Fibroblast of peridontal ligament (primary cell): Measurements from ENCODE around the gene SPRR2B.
"Not testable (repeated sequence)": the region's sequence is repeated elsewhere in the genome, so short reads cannot be mapped to it uniquely, and the experiment has no call there.

Experiments used
- DNase-seq: peaks from one replicate; pipeline ENCODE4 v3.0.0-alpha.2; 2010; ENCODE audit errors: extremely low read depth

Gene SPRR2B

DNA sequence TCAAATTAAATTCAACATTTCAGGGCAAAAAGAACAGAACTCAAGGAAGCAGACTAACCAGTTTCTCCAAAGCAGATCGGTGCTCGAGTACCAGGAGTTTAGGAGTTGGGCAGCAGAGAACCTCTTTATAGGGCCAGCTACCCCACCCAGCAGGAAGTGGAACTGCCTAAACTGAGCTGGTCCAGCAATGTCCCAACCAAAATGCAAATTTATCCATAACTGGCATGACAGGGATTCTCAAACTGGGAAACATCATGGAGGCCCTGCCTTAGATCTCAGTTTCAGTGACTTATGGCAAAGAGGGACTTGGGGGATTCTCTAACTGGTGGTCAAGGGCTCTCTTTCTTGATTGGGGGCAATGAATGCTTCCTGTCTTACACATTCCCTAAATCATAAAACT, at the start of gene SPRR2B:
SPRR2B (minus strand) TSS at position 101 of the 400 bp plus-strand sequence. CDS start 772 bp downstream, outside the sequence.
- no peak for DNase-seq

DNA sequence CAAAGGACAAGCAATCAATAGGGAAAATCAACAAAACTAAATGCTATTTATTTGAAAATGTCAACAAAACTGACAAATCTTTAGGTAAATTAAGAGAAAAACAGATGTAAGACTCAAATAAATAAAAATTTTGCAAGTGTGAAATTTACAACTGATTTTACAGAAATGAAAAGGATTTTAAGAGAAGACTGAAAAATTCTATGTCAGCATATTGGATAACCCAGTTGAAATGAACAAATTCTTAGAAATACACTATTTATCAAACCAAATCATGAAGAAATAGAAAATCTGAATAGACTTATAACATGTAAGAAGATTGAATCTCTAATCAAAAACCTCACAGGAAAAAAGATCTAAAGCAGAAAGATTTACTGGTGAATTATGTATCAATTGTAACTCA, 49.5 kb upstream of the SPRR2B start:
- no peak for DNase-seq

DNA sequence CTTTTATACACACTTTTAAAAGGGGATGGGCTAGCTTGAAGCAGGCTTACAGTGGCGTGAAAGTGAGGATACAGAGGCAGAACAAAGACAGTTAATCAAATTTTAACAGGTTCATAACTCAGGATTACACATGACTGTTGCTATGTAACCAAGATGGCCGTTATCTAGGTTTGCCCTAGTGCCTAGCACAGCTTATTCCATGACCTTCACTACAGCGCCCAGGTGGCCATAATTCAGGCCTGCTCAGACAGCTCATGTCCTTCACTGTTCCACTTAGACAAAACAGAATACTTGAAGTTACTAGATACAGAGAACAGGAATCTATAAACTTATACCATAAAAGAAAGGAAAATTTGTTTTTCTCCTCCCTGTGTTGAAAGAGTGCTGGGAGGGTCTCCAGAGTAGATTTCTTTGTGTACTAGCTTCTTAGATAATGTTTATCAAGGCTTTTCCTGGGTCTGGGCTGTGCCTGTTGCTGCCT, 48.1 kb upstream of the SPRR2B start:
- DNase-seq = no peak

DNA sequence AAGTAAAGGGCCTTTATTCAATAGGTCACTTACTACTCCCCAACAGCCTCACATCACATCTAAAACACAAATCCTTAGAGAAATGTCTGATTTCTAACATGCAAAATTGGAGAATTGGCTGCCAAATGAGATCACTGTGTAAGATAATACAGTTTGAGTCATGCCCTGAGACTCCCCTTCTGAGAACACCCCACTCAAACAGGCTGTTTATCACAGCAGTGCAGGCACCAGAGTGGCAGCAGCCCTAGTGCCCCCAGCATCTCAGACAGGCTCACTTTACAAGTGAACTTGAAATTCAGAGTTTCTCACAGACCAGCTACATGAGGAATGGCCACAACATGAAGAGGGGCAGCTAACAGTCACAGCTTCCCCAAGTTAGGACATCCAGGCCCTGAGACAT, 43.9 kb upstream of the SPRR2B start:
- not testable (repeated sequence) for DNase-seq

DNA sequence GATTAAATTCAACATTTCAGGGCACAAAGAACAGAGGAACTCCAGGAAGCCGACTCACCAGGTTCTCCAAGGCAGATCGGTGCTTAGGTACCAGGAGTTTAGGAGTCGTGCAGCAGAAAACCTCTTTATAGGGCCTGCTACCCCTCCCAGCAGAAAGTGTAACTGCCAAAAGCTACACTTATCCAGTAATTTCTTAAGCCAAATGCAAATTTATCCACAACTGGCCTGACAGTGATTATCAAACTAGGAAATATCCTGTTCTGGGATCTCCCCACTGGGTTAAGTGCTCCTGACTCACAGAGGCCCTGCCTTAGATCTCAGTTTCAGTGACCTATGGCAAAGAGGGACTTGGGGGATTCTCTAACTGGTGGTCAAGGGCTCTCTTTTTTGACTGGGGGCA, 42.0 kb upstream of the SPRR2B start, which contains the start of gene SPRR2F:
SPRR2F (minus strand) TSS at position 101 of the 400 bp plus-strand sequence. CDS start 783 bp downstream, outside the sequence.
- DNase-seq = no peak

DNA sequence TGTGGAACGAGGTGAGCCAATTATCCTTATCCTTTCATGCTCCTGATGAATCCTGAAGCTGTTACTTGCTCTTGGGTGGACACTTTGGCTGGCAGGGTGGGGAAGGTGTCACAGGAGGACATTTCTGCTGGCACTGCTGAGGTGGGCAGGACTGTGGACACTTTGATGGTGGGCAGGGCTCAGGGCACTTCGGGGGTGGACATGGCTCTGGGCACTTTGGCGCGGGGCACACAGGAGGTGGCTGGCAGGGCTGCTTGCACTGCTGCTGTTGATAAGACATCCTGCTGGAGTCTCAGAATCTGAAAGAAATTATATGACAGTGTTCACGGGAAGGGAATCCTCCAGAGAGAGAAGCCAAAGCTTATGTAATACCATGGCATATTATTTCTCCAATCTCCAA, 41.0 kb upstream of the SPRR2B start:
- not testable (repeated sequence) for DNase-seq

DNA sequence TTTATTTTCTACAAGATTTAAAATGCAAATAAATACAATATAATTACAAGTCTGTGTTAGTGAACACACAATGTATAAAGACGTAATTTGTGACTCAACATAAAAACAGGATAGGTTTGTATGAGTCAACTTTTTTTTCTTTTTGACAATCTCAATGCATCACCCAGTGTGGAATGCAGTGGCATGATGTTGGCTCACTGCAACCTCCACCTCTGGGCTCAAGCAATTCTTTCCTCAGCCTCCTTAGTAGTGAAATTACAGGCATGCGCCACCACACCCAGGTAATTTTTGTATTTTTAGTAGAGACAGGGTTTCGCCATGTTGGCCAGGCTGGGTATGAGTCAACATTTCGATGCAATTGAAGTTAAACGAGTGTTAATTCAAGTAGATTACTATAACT, 28.8 kb upstream of the SPRR2B start:
- peak; percentile 1 for DNase-seq

DNA sequence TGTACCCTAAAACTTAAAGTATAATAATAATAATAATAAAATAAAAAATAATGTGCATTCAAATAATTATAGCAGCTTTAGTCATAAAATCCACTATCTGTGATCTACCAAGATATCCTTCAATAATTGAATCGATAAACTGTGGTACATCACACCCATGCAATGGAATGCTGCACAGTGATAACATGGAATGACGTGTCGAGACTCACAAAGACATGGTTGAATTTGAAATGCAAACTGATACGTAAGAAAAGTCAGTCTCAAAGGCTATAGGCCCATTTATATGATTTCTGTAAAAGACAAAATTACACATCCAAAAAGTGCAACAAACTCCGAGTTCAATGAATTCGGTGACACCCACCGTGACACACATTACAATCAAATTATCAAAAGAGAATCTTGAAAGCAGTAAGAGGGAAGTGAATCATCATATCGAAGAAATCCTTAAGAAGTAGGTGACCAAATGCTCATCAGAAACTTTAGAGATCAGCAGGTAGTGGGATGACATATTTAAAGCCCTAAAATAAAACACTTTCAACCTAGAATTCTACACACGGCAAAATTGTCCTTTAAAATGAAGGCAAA, 28.1 kb upstream of the SPRR2B start:
- no peak for DNase-seq

DNA sequence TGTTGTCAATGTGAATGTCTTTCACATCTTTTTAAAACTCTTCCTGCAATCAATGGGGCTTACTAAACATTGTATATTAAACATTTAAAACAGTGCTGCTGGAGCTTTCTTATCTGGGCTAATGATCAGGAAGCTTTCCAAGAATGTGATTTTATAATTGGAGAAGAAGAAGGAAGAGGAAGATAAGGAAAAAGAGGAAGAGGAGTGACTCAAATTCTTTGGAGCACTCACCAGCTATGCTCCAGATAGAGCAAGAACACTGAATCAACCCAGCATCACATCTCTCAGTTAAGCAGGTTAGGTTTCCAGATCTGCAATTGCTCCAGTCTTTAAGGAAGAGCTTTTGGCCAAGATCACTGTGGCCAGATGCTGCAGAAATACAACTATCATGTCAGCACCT, 24.4 kb upstream of the SPRR2B start:
- DNase-seq = no peak

DNA sequence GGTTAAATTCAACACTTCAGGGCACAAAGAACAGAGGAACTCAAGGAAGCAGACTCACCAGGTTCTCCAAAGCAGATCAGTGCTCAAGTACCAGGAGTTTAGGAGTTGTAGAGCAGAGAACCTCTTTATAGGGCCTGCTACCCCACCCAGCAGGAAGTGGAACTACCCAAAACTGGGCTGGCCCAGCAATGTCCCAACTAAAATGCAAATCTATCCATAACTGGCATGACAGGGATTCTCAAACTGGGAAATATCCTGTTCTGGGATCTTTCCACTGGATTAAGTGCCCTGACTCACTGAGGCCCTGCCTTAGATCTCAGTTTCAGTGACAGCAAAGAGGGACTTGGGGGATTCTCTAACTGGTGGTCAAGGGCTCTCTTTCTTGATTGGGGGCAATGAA, 23.0 kb upstream of the SPRR2B start, which contains the start of gene SPRR2E:
SPRR2E (minus strand) TSS at position 101 of the 400 bp plus-strand sequence. CDS start 775 bp downstream, outside the sequence.
- DNase-seq = no peak

DNA sequence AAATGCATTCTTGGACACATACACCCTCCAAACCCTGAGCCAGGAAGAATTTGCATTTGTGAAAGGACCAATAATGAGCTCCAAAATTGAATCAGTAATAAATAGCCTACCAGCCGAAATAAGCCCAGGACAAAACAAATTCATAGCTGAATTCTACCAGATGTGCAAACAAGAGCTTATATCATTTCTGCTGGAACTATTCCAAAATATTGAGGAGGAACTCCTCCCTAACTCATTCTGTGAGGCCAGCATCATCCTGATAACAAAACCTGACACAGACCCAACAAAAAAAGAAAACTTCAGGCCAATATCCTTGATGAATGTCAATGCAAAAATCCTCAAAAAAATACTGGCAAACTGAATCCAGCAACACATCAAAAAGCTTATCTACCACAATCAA, 16.2 kb upstream of the SPRR2B start:
- DNase-seq = no peak

DNA sequence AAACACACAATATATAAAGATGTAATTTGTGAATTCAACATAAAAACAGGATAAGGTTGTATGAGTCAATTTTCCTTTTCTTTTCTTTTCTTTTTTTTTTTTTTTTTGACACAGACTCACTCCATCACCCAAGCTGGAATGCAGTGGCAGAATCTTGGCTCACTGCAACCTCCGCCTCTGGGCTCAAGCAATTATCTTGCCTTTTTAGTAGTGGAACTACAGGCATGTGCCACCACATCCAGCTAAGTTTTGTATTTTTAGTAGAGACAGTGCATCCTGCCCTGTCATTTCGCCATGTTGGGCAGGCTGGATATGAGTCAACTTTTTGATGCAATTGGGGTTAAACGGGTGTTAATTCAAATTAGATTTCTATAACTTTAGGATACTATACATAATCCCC, 10.3 kb upstream of the SPRR2B start:
- no peak for DNase-seq

DNA sequence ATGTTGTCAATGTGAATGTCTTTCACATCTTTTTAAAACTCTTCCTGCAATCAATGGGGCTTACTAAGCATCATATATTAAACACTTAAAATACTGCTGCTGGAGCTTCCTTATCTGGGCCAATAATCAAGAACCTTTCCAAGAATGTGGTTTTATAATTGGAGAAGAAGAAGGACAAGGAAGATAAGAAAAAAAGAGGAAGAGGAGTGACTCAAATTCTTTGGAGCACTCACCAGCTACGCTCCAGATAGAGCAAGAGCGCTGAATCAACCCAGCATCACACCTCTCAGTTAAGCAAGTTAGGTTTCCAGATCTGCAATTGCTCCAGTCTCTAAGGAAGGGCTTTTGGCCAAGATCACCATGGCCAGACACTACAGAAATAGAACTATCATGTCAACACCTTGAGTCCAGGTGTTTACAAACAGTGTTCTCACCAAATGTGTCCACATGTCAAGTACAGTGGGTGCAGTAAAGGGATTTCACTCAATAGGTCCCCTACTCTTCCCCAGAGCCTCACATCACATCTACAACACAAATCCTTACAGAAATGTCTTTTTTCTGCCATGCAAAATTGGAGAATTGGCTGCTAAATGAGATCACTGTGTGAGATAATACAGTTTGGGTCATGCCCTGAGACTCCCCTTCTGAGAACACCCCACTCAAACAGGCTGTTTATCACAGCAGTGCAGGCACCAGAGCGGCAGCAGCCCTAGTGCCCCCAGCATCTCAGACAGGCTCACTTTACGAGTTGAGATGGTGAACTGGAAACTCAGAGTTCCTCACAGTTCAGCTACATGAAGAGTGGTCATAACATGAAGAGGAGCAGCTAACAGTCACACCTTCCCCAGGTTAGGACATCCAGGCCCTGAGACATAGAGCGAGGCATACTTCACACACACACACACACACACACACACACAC, 1.7 kb upstream of the SPRR2B start:
- DNase-seq = no peak

DNA sequence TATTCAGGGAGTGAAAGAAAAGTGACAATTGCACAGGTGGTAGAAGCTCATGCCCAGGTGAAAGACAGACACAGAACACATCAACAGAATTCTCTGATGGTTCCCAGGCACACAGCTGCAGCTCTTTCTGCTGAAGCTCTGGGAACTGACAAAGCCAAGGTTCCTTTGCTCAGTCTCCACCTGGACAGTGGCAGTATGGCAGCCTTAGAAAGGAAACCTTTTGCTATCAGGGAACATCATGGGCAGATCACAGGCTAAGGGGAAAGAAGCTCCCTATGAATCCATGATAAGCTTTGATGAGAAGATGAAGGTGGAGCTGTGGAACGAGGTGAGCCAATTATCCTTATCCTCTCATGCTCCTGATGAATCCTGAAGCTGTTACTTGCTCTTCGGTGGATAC, 1.2 kb downstream of the SPRR2B start:
- no peak for DNase-seq

DNA sequence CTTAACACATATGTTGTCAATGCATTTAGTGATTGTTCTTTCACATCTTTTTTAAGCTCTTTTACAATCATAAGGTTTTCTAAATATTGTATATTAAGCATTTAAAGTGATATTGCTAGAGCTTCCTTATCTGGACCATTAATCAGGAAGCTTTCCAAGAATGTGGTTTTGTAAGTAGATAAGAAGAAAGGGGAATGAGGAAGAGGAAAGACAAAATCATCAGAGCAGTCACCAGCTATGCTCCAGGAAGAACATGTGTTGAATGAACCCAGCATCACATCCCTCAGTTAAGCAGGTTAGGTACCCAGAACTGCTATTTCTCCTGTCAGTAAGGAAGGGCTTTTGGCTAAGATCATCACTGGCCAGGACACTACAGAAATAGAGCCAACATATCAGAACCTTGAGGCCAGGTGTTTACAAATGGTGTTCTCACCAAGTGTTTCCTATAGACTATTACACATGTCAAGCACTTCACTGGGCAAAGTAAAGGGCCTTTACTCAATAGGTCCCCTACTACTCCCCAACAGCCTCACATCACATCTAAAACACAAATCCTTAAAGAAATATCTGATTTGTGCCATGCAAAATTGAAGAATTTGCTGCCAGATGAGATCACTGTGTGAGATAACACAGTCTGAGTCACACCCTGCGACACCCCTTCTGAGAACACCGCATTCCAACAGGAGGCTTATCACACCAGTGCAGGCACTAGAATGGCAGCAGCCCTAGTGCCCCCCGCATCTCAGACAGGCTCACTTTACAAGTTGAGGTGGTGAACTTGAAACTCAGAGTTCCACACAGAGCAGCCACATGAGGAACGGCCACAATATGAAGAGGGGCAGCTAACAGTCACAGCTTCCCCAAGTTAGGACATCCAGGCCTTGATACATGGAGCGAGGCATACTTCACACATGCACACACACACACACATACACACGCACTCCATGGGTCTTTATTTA, 12.3 kb downstream of the SPRR2B start:
- DNase-seq = no peak

DNA sequence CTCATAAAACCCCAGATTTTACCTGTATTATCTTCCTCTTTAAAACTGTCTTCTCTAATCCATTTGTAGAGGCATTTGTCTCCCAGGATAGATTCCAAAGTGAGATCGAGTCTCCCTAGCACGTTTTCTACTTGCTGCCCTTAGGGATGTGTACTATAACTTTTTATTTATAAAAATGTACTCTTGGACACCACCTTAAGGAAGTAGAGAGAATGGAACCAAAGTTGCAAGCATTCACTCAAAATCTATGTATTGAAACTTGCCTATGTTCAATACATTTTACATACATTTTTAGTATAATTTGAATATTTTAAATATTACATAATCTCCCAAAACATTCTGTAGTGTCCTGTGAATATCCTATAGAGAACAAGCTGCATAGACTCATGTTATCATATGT, 13.3 kb downstream of the SPRR2B start:
- DNase-seq = no peak

DNA sequence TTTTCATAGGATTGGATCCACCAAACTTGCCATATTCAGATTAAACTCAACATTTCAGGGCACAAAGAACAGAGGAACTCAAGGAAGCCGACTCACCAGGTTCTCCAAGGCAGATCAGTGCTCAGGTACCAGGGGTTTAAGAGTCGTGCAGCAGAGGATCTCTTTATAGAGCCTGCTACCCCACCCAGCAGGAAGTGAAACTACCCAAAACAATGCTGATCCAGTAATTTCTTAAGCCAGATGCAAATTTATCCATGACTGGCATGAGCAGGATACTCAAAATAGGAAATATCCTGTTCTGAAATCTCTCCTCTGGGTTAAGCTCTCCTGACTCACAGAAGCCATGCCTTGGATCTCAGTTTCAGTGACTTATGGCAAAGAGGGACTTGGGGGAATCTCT, 14.0 kb downstream of the SPRR2B start, which contains the start of gene SPRR2A:
SPRR2A (minus strand) TSS at position 138 of the 400 bp plus-strand sequence. CDS start 777 bp downstream, outside the sequence.
- DNase-seq = no peak

DNA sequence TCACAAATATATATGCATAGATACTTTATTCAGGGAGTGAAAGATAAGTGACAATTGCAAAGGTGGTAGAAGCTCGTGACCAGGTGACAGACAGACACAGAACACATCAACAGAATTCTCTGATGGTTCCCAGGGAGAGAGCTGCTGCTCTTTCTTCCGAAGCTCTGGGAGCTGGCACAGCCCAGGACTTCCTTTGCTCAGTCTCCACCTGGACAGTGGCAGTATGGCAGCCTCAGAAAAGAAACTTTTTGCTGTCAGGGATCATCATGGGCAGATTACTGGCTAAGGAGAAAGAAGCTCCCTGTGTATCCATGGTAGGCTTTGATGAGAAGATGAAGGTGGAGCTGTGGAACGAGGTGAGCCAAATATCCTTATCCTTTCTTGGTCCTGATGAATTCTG, 15.3 kb downstream of the SPRR2B start:
- not testable (repeated sequence) for DNase-seq

DNA sequence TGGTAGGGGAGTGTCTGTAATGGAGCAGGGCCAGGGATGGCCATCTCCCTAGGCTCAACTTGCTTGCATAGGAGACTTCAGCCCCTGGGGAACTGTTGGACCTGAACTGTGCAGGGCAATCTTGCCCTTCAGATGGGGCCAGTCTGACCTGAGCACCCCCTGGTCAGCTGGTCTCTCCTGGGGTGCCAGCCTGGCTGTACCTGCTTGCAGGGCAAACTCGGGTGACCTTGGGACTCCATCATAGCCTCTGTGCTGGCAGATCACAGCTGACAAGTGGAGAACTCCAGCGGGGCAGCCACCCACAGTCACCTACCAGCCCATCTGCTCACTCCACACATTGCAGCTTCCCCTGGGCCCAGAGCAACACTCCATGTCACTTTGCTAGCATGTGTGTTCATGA, 22.2 kb downstream of the SPRR2B start:
- no peak for DNase-seq

DNA sequence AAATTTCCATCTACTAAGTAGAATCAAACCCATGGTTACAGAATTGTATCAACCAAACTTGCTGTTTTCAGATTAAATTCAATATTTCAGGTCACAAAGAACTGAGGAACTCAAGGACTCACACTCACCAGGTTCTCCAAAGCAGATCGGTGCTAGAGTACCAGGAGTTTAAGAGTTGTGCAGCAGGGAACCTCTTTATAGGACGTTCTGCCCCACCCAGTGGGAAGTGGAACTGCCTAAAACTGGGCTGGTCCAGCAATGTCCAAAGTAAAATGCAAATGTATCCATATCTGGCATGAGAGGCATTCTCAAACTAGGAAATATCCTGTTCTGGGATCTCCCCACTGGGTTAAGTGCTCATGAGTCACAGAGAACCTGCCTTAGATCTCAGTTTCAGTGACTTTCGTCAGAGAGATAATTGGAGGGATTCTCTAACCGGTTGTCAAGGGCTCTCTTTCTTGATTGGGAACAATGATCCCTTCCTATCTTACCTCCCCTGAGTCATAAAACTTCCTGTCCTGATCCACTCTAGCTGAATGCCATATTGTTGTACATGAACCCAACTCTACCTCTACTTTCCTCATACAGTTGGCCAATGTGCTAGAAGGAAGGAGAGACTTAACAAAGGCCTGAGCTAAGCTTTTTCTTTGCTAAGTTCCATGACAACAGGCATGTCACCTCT, 30.3 kb downstream of the SPRR2B start, which contains the start of gene SPRR2D:
SPRR2D (minus strand) TSS at position 171 of the 682 bp plus-strand sequence. CDS start 774 bp downstream, outside the sequence.
- DNase-seq = no peak

DNA sequence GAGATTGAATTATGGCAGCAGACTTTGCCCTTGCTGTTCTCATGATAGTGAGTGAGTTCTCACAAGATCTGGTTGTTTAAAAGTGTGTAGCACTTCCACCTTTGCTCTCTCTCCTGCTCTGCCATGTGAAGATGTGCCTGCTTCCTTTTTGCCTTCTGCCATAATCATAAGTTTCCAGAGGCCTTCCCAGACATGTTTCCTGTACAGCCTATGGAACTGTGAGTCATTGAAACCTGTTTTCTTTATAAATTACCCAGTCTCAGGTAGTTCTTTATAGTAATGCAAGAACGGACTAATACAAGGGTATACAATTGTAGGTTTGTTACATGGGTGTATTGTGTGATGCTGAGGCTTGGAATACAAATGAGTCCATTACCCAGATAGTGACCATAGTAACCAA, 36.2 kb downstream of the SPRR2B start:
- no peak for DNase-seq
